GM21360 (cell line): ENCODE results near the gene PWP2.
"Not testable (repeated sequence)": the region's sequence is repeated elsewhere in the genome, so short reads cannot be mapped to it uniquely, and the experiment has no call there.

Experiments
- ATAC-seq: cut with Tn5 transposase; IDR thresholded peaks from one replicate; pipeline ENCODE4 v1.9.1; 2021; ENCODE audit warnings: mild to moderate bottlenecking, moderate library complexity; ENCODE audit not compliant: unreplicated experiment

The PWP2 gene

DNA sequence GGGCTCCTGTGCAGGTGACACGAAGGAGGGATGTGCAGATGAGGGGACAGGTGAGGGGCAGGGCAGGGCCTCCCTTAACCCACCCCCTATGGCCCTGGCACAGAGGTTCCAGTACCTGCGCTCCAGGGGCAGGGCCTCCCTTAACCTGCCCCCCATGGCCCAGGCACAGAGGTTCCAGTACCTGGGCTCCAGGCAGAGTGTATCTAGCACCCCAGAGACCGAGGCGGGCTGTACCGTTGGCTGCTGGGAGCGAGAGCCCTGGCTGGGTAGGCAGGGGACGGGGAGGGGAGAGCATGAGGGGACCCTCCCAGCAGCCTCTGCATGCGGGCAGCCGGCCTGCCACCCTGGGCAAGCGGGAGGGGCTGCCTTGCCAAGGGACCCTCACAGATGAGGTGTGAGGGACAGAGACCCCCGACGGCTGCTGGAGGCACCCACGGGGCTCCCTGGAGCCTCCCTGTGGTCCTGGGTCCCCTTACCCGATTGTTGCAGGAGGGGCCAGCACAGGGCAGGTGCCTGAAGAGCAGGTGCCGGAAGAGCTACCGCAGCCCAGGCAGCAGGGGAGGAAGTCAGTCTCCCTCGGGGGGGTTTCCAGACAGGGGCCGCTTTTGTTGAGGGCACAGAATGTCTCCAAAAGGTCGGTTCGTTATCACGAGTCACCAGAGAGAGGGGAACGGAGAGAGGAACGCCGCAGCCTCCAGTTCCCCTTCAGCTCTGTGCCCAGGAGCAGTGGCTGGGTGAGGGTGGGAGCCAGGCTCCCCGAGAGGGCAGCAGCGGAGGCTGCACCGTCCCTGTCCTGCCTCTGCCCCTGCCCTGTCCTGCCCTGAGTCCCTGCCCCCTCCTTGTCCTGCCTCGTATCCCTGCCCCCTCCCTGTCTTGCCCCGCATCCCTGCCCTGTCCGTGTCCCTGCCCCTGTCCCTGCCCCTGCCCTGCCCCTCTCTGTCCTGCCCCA is 52.4 kb downstream of the PWP2 start:
- not testable (repeated sequence) for ATAC-seq

DNA sequence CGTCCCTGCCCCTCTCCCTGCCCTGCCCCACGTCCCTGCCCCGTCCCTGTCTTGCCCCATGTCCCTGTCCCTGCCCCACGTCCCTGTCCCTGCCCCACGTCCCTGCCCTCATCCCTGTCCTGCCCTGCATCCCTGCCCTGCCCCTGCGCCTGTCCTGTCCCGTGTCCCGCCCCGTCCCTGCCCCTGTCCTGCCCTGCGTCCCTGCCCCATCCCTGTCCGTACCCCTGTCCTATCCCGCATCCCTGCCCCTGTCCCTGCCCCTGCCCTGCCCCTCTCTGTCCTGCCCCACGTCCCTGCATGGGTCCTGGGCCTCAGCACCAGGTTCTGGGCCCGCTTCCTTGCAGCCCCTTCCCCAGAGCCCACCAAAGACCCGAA is 53.1 kb downstream of the PWP2 start:
- not testable (repeated sequence) for ATAC-seq

- ATAC-seq: not testable (repeated sequence)
These were observed 53.6 kb downstream of the PWP2 start for GRCh38 chr21:44160821-44161220.

- ATAC-seq: not testable (repeated sequence)
These were observed 56.0 kb downstream of the PWP2 start for GRCh38 chr21:44163167-44163653.

GRCh38 chr21:44165933-44166332 is 58.7 kb downstream of the PWP2 start:
- ATAC-seq: not testable (repeated sequence)

- ATAC-seq: not testable (repeated sequence)
These were observed 60.3 kb downstream of the PWP2 start for GRCh38 chr21:44167527-44167926.

GRCh38 chr21:44170326-44170725 is 63.1 kb downstream of the PWP2 start:
- not testable (repeated sequence) for ATAC-seq

DNA sequence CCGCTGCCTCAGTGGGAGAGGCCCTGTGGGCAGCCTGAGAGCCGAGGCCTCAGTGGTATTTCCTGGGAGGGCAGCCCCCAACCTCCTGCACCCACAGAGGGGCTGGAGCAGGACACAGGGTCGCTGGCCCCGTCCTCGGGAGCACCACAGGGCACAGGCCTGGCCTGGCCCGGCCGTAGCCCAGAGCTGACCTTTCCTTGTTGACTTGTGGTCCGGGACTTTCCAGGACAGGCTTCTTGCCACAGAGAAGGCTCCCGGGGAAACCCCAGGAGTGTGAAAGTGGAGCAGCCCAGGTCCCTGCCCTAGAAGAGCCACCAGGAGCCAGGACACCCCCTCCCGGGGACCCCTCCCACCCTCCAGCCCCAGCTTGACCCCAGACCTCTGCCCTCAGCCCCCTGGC is 63.7 kb downstream of the PWP2 start:
- not testable (repeated sequence) for ATAC-seq

DNA sequence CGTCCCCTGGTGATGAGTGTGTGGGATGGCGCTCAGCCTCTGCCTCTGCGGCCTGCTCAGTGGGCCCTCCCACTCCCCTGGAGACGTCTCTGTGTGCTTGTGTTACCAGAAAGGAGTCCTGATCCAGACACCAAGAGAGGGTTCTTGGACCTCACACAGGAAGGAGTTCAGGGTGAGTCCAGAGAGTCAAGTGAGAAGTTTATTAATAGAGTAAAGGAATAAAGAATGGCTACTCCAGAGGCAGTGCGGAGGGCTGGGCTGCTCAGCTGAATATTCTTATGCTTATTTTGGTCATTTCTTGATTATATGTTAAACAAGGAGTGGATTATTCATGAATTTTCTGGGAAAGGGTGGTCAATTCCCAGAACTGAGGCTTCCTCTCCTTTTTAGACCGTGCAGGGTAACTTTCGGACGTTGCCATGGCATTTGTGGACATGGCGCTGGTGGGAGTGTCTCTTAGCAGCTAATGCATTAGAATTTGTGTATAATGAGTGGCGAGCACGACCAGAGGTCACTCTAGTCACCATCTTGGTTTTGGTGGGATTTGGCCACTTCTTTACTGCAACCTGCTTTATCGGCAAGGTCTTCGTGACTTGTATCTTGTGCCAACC is 64.9 kb downstream of the PWP2 start:
- ATAC-seq: not testable (repeated sequence)

DNA sequence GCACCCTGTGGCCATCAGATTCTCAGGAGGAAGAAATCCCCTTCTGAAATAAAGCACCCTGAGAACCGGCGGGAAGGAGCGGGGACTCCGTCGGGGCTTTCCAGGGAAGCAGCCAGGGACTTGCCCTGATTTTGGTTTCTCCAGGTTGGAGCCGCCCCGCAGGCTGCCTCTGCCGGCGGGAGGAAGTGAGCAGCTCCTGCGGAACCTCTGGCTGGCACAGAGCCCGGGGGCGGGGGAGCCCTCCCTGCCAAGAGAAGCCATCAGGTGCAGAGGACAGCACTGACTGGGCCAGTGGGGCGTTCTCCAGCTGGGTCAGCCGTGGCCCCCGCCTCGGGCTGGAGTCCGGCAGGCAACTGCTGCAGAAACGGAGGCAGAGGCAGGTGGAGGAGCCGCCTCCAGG is 65.5 kb downstream of the PWP2 start:
- ATAC-seq: not testable (repeated sequence)

DNA sequence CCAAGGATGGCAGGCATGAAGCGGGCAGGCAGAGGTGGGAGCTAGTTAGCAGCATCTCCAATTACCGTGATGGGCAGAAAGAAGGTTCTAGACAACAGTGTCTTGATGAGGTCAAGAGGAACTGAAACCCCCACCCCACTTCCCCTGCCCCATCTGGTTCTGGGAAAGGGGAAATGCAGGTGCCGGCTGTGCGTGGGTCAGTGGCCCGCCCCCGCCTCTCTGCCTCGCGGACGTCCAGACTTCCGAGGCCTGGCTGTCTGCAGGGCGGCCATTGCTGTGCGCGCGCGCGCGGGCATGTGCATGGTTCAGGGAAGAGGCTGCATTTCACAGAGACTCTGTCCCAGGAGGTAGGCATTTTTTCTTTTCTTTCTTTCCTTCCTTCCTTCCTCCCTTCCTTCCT is 68.0 kb downstream of the PWP2 start:
- not testable (repeated sequence) for ATAC-seq

GRCh38 chr21:44176127-44176526 is 68.9 kb downstream of the PWP2 start:
- ATAC-seq: not testable (repeated sequence)
